Vagina (tissue), 2 donors: ENCODE results near the gene RASGRF2.

Experiments used
- POLR2A ChIP-seq, 2 donors: fragments of 450-650 bp; IDR thresholded peaks; one replicate each; pipeline ENCODE4 v1.6.1; 2017; ENCODE audit warnings: antibody characterized with exemption in 2 of 2, mild to moderate bottlenecking in 2 of 2, moderate library complexity in 2 of 2
- POLR2AphosphoS5 ChIP-seq, 2 donors: sonication (generic); formaldehyde crosslinking; IDR thresholded peaks; one replicate each; pipeline ENCODE4 v1.9.0; 2017; ENCODE audit warnings: antibody characterized with exemption in 2 of 2, mild to moderate bottlenecking in 2 of 2, low read depth in 1 of 2; ENCODE audit not compliant: insufficient read depth in 1 of 2
- TF ChIP-seq, protein P1 (sequence below), 3 experiments: fragments of 450-650 bp in 2 of 3; fragments of 200-600 bp in 1 of 3; sonication (generic) in 1 of 3; IDR thresholded peaks; one replicate each; pipeline ENCODE4 v1.5.1; 2017 to 2019; ENCODE audit warnings: antibody characterized with exemption in 3 of 3, mild to moderate bottlenecking in 2 of 3, moderate library complexity in 2 of 3

GRCh38 chr5:81162501-81162900, 202.3 kb downstream of the RASGRF2 start:
- TF ChIP-seq, protein P1, sequence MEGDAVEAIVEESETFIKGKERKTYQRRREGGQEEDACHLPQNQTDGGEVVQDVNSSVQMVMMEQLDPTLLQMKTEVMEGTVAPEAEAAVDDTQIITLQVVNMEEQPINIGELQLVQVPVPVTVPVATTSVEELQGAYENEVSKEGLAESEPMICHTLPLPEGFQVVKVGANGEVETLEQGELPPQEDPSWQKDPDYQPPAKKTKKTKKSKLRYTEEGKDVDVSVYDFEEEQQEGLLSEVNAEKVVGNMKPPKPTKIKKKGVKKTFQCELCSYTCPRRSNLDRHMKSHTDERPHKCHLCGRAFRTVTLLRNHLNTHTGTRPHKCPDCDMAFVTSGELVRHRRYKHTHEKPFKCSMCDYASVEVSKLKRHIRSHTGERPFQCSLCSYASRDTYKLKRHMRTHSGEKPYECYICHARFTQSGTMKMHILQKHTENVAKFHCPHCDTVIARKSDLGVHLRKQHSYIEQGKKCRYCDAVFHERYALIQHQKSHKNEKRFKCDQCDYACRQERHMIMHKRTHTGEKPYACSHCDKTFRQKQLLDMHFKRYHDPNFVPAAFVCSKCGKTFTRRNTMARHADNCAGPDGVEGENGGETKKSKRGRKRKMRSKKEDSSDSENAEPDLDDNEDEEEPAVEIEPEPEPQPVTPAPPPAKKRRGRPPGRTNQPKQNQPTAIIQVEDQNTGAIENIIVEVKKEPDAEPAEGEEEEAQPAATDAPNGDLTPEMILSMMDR (IDR thresholded peaks at IDR 0.05): no peak
- TF ChIP-seq POLR2A (IDR thresholded peaks at IDR 0.05): no peak
- no peak for TF ChIP-seq POLR2AphosphoS5 (IDR thresholded peaks at IDR 0.05; ENCODE audit: insufficient read depth in 1 of 2, low read depth in 1 of 2)
